Stimulated activated CD4-positive, alpha-beta T cell treated with anti-CD3 and anti-CD28 coated beads, Interleukin-15, amount 100 ng/mL, for 48 hours (primary cell): ENCODE data around the gene TRDMT1.

Experiments
- DNase-seq, 2 donors: peaks; one replicate each; pipeline ENCODE4 v3.0.0-alpha.2; 2020; ENCODE audit warnings: low read depth in 2 of 2

The TRDMT1 gene

GRCh38 chr10:17101257-17101909 is 100.1 kb downstream of the TRDMT1 start:
- DNase-seq: no peak

GRCh38 chr10:17100586-17100985 is 100.9 kb downstream of the TRDMT1 start:
- no peak for DNase-seq

- no peak for DNase-seq
Measured at GRCh38 chr10:17098012-17098411, 103.5 kb downstream of the TRDMT1 start.
